Measurements from ENCODE around the gene UBE2M. TPM values are rescaled to one million over a fixed set of nuclear protein-coding genes. Genes with fewer than 3 reads are reported as not detected.
"Not testable (repeated sequence)": the region's sequence is repeated elsewhere in the genome, so short reads cannot be mapped to it uniquely, and the experiment has no call there.

UBE2M gene
- total RNA-seq, 1 donor from 2014 or later, result 106 TPM

GRCh38 chr19:58542641-58543372 lies 15.6 kb downstream of the UBE2M start:
- not testable (repeated sequence) for DNase-seq (ENCODE audit: low read depth, low spot score)

GRCh38 chr19:58539169-58539559 lies 19.2 kb downstream of the UBE2M start:
- not testable (repeated sequence) for DNase-seq (ENCODE audit: low read depth, low spot score)

GRCh38 chr19:58538257-58539168 lies 19.9 kb downstream of the UBE2M start:
- DNase-seq (ENCODE audit: low read depth, low spot score), result peak; percentile 15

GRCh38 chr19:58536852-58537798 lies 21.3 kb downstream of the UBE2M start:
- no peak for DNase-seq (ENCODE audit: low read depth, low spot score)

- DNase-seq (ENCODE audit: low read depth, low spot score), result no peak
Measured at GRCh38 chr19:58535857-58536256, 22.6 kb downstream of the UBE2M start.

GRCh38 chr19:58531034-58531840 lies 27.2 kb downstream of the UBE2M start:
- no peak for DNase-seq (ENCODE audit: low read depth, low spot score)

GRCh38 chr19:58529405-58529804 lies 29.0 kb downstream of the UBE2M start:
- no peak for DNase-seq (ENCODE audit: low read depth, low spot score)

- DNase-seq (ENCODE audit: low read depth, low spot score), result no peak
Measured at GRCh38 chr19:58522709-58523108, 35.7 kb downstream of the UBE2M start.

- DNase-seq (ENCODE audit: low read depth, low spot score), result no peak
Measured at GRCh38 chr19:58521651-58522050, 36.8 kb downstream of the UBE2M start.

GRCh38 chr19:58520257-58520599 lies 38.2 kb downstream of the UBE2M start:
- DNase-seq (ENCODE audit: low read depth, low spot score), result no peak

- DNase-seq (ENCODE audit: low read depth, low spot score), result peak; percentile 82
Measured at GRCh38 chr19:58519355-58520256, 38.8 kb downstream of the UBE2M start, which contains the start of gene ZBTB45. Gene ZBTB45, minus strand, starts transcription at chr19:58519810. Its CDS starts 2,137 bp downstream, at chr19:58517673.

GRCh38 chr19:58519087-58519354 lies 39.4 kb downstream of the UBE2M start:
- DNase-seq (ENCODE audit: low read depth, low spot score), result peak; percentile 58

GRCh38 chr19:58518256-58519086 lies 39.9 kb downstream of the UBE2M start:
- DNase-seq (ENCODE audit: low read depth, low spot score), result no peak

GRCh38 chr19:58516964-58517833 lies 41.2 kb downstream of the UBE2M start:
- no peak for DNase-seq (ENCODE audit: low read depth, low spot score)

- no peak for DNase-seq (ENCODE audit: low read depth, low spot score)
Measured at GRCh38 chr19:58516246-58516836, 42.1 kb downstream of the UBE2M start.

- DNase-seq (ENCODE audit: low read depth, low spot score), result no peak
Measured at GRCh38 chr19:58515259-58515658, 43.2 kb downstream of the UBE2M start.

- DNase-seq (ENCODE audit: low read depth, low spot score), result no peak
Measured at GRCh38 chr19:58514564-58515022, 43.8 kb downstream of the UBE2M start.
